Heart left ventricle (tissue), 13 donors: ENCODE measurements around the gene PHOX2B.

Source experiments
- POLR2A ChIP-seq, 2 donors: fragments of 450-650 bp; IDR thresholded peaks; one replicate each; pipeline ENCODE4 v1.6.1; 2017; ENCODE audit warnings: antibody characterized with exemption in 2 of 2, mild to moderate bottlenecking in 2 of 2, moderate library complexity in 2 of 2
- TF ChIP-seq, protein P1 (sequence below), 12 donors: fragments of 200-600 bp; sonication (generic) in 4 of 12; IDR thresholded peaks; one replicate each; pipeline versions ENCODE4 v1.5.0 to v1.8.0; 2018 to 2022; ENCODE audit warnings: antibody characterized with exemption in 12 of 12, mild to moderate bottlenecking in 5 of 12
- donor health status: ischemic (EF 13 %, LVEDD 7.1; RV severe dilation, severe dysfunction).
- donor health status: DM: no; HTN: yes; CAD: no.
- donor health status: DM: no; HTN: no; CAD: no.
- donor health status: ischemic (EF 25% LVEDD 6.9; RV normal size, moderate dysfunction).
- donor health status: ischemic (EF 25% LVEDD 5.7; RV mildly dilated, moderate dysfunction).
- donor health status: ischemic (EF 35%, LVEDD 5.7; RV mildly dilated, moderate dysfunction).
- donor health status: nonischemic (EF 11% LVEDD 7.7; RV severe dilation, severe dysfunction).
- donor health status: DM: yes; HTN: yes; CAD: no.
- donor health status: PGD.
- donor health status: ischemic (EF 29% LVEDD 5.4; RV normal size, mild dysfunction).
- donor health status: nonischemic (EF 23%, LVEDD 6.1; RV moderate dilation, normal function).

DNA sequence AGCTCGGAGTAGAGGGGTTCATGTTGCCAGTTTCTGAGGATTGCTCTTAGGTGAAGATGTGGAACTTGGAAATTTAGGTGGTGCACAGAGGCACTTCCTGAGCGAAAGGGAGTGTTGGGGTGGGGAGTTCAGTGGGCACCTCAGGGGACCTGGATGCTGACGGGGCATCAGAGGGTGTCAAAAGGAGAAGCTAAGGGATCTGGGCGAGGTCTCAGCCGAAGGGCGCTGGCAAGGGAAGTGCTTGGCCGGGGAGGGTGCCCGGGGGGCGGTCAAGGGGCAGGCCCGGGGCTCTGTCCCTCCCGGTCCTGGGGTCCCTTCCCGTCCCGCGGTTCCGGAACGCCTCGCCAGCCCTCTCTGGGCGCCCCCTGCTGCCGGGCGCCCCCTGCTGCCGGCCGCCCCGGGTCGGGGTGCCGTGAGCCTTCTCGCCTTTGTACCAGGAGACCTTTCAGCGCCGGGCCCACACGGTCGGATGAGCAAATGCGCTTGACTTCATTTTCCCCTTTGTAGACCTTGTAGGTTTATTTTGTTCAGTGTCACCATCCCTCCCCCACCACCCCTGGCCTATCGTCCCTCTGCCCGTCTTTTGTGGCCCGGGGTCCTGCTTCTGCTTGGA lies 3.0 kb upstream of the PHOX2B start:
- TF ChIP-seq, protein P1, sequence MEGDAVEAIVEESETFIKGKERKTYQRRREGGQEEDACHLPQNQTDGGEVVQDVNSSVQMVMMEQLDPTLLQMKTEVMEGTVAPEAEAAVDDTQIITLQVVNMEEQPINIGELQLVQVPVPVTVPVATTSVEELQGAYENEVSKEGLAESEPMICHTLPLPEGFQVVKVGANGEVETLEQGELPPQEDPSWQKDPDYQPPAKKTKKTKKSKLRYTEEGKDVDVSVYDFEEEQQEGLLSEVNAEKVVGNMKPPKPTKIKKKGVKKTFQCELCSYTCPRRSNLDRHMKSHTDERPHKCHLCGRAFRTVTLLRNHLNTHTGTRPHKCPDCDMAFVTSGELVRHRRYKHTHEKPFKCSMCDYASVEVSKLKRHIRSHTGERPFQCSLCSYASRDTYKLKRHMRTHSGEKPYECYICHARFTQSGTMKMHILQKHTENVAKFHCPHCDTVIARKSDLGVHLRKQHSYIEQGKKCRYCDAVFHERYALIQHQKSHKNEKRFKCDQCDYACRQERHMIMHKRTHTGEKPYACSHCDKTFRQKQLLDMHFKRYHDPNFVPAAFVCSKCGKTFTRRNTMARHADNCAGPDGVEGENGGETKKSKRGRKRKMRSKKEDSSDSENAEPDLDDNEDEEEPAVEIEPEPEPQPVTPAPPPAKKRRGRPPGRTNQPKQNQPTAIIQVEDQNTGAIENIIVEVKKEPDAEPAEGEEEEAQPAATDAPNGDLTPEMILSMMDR (IDR thresholded peaks at IDR 0.05): peak in 3 of 12 donors; percentile 12 to 25 (median 13)
- TF ChIP-seq POLR2A (IDR thresholded peaks at IDR 0.05): no peak
